HFF-Myc (cell line): Measurements from ENCODE around the gene CUL3.

Experiments used
- DNase-seq: peaks from one replicate; pipeline ENCODE4 v3.0.0-alpha.2; 2011; ENCODE audit warnings: low read depth; ENCODE audit errors: extremely low read depth
- H3K4me3 ChIP-seq: replicated peaks from 2 replicates; pipeline ENCODE4 v1.5.1; 2011; ENCODE audit warnings: low read depth, mild to moderate bottlenecking, control low read depth, low read length
- CTCF ChIP-seq: IDR thresholded peaks from 2 replicates; pipeline ENCODE4 v1.5.1; 2012; ENCODE audit warnings: mild to moderate bottlenecking, low read depth, low read length, control low read depth; ENCODE audit errors: missing control alignments

Gene CUL3

GRCh38 chr2:224428787-224429440 lies 156.2 kb downstream of the CUL3 start:
- TF ChIP-seq CTCF, result no peak
- DNase-seq, result no peak
- H3K4me3 ChIP-seq, result no peak overlapping the region

GRCh38 chr2:224427471-224427870 lies 157.7 kb downstream of the CUL3 start:
- no peak overlapping the region for H3K4me3 ChIP-seq
- DNase-seq, result no peak
- TF ChIP-seq CTCF, result no peak

GRCh38 chr2:224426656-224427055 lies 158.5 kb downstream of the CUL3 start:
- no peak overlapping the region for H3K4me3 ChIP-seq
- no peak for DNase-seq
- no peak for TF ChIP-seq CTCF

- TF ChIP-seq CTCF, result no peak
- H3K4me3 ChIP-seq, result no peak overlapping the region
- no peak for DNase-seq
These were observed 164.1 kb downstream of the CUL3 start for GRCh38 chr2:224421065-224421464.
